GM12864 (cell line): ENCODE measurements around the gene WWC2.

Experiments used
- DNase-seq: peaks from one replicate; pipeline ENCODE4 v3.0.0-alpha.2; 2011; ENCODE audit warnings: low read depth
- H3K4me3 ChIP-seq: 2 replicates; pipeline ENCODE4 v1.5.1; 2011; ENCODE audit warnings: mild to moderate bottlenecking, low read depth, low read length, control low read depth
- CTCF ChIP-seq: IDR thresholded peaks from 2 replicates; pipeline ENCODE4 v1.5.1; 2011; ENCODE audit warnings: low read depth, mild to moderate bottlenecking, moderate library complexity, low read length, control low read depth, inconsistent platforms; ENCODE audit errors: missing control alignments

Gene WWC2

DNA sequence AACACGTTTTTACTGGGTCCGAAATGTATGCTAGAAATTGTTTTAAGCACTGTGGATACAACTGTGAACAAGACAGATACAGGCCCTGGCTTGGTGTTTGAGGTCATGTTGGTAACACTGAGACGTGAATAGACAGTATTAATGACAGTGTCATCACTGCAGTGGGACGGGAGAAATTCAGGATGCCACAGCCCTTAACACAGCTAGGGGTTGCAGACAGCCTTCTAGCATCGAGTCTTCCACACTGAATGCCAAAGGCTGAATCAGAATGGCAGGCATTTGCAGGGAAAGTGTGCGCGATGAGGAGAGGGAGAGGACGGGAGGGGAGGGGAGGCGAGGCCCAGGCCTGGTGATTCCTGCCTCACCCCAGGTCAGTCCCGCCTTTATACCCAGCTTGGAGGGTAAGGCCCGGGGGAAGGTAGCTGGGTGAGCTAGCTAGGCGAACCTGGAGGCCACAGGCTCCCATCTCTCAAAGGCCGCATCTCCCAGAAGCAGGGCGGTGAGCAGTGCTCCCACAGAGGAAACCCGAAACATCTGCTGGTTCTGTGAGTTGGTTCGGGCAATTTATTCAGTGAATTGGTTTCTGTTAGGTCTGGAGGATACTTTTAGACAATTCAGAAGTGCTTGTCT, 267.3 kb downstream of the WWC2 start:
- TF ChIP-seq CTCF, result no peak
- no peak overlapping the region for H3K4me3 ChIP-seq
- no peak for DNase-seq

DNA sequence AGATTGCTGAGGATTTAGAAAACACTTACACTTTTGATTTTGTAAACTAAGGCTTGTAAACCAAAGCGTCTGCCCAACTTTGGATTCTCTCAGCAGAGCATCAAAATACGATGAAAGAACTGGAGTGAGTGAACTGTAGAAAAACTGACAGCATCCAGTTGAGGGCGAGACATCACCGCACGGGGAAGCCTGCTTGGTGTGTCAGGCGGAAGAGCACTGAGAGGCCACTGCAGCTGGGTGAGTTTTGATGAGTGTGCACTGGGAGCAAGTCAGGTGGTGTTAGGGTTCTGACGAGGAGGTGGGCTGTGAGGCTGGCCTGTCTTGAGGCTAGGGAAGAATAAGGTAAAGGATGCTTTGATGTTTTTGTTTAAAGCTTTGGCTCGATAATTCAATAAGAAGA, 270.0 kb downstream of the WWC2 start:
- DNase-seq, result no peak
- H3K4me3 ChIP-seq, result no peak overlapping the region

More for the DNA sequence above, 270.0 kb downstream of the WWC2 start:
- no peak for TF ChIP-seq CTCF
